Lung (tissue), 12 donors: ENCODE results near the gene NR5A2. TPM values are rescaled to one million over a fixed set of nuclear protein-coding genes. Genes with fewer than 3 reads are reported as not detected.

Source experiments
- ATAC-seq: fragments of 200-7000 bp; cut with Tn5 transposase; one replicate; pipeline ENCODE4 v1.9.1; 2020; ENCODE audit warnings: moderate number of reproducible peaks; ENCODE audit not compliant: insufficient read depth, low FRiP score
- DNase-seq, 3 donors: peaks; one replicate each; pipeline ENCODE4 v3.0.0-alpha.2; 2013 to 2017
- H3K27ac ChIP-seq, 2 donors: one replicate each; pipeline ENCODE4 v1.5.1; 2013; ENCODE audit warnings: mild to moderate bottlenecking in 2 of 2, moderate library complexity in 2 of 2, control low read depth in 1 of 2, inconsistent platforms in 1 of 2, low read depth in 1 of 2, low read length in 1 of 2
- H3K27me3 ChIP-seq, 3 donors: one replicate each; pipeline ENCODE4 v1.5.1; 2013; ENCODE audit warnings: low read length in 2 of 3; ENCODE audit not compliant: control insufficient read depth in 3 of 3, insufficient read depth in 3 of 3
- H3K36me3 ChIP-seq, 4 donors: one replicate each; pipeline ENCODE4 v1.5.1; 2013; ENCODE audit warnings: low read length in 4 of 4, mild to moderate bottlenecking in 1 of 4, moderate library complexity in 1 of 4; ENCODE audit not compliant: control insufficient read depth in 4 of 4, insufficient read depth in 4 of 4
- H3K4me1 ChIP-seq, 5 donors: one replicate each; pipeline ENCODE4 v1.5.1; 2013; ENCODE audit warnings: low read length in 5 of 5, mild to moderate bottlenecking in 2 of 5, moderate library complexity in 1 of 5; ENCODE audit not compliant: control insufficient read depth in 5 of 5, insufficient read depth in 5 of 5
- H3K4me3 ChIP-seq: one replicate; pipeline ENCODE4 v1.5.1; 2013; ENCODE audit warnings: mild to moderate bottlenecking, control low read depth, moderate library complexity
- H3K9ac ChIP-seq, 2 donors: one replicate each; pipeline ENCODE4 v1.5.1; 2013; ENCODE audit warnings: low read length in 2 of 2, control low read depth in 1 of 2; ENCODE audit not compliant: insufficient read depth in 1 of 2
- H3K9me3 ChIP-seq, 4 donors: one replicate each; pipeline ENCODE4 v1.5.1; 2013; ENCODE audit warnings: low read length in 3 of 4, mild to moderate bottlenecking in 1 of 4, moderate library complexity in 1 of 4; ENCODE audit not compliant: control insufficient read depth in 4 of 4, insufficient read depth in 3 of 4
- WGBS, 2 donors: extraction: QIAGEN DNeasy Blood & Tissue Kit; methylation state at CpG; one replicate each; pipeline ENCODE4 v1.1.7; 2013; 5-methylcytosine and 5-hydroxymethylcytosine counted together
- polyA plus RNA-seq, 2 donors: library from polyadenylated mRNA; stranded (reverse); fragments of 200-250 nt; gene quantifications; one replicate each; pipeline ENCODE4 v1.2.1, GENCODE V29; 2013
- total RNA-seq, 2 donors: library from RNA; depleted of rRNA in 1 of 2; stranded (reverse); fragments of >200 nt in 1 of 2; gene quantifications; one replicate each; pipeline ENCODE4 v1.2.1, GENCODE V29; 2014 to 2021
- TF ChIP-seq, protein P1 (sequence below): IDR thresholded peaks from 2 replicates; pipeline ENCODE4 v1.5.1; 2012; ENCODE audit warnings: mild to moderate bottlenecking; ENCODE audit errors: control extremely low read depth, extremely low read depth
- donor health status: control.
- donor health status: control.
- donor health status: Bipolar disorder and iron deficiency.
- donor health status: healthy.
- donor health status: DM: yes; HTN: yes; CAD: no.

NR5A2 gene
- total and polyA plus RNA-seq, 4 donors, result 1.2 to 8.5 (median 2.6) TPM

DNA sequence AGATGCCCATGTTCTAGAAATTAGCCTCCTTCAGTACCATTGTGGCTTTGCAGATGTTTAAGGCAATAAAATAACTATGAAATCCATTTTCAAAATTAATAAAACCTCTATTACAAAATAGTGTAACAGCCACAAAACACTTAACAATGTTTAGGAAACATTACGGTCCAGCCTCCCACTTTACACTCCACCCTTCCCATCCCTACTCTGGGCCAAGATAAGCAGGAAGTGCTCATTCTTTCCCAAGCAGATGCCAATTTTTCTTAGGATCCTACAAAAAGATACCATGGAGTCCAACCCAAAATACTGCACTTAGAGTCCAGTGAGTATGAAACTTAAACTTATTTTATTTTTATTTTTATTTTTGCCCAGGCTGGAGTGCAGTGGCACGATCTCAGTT, 150.8 kb downstream of the NR5A2 start:
- peaks cover 0 to 12% (median 7%) of the 10 kb centered on the region in 5 donors for H3K4me1 ChIP-seq
- TF ChIP-seq, protein P1, sequence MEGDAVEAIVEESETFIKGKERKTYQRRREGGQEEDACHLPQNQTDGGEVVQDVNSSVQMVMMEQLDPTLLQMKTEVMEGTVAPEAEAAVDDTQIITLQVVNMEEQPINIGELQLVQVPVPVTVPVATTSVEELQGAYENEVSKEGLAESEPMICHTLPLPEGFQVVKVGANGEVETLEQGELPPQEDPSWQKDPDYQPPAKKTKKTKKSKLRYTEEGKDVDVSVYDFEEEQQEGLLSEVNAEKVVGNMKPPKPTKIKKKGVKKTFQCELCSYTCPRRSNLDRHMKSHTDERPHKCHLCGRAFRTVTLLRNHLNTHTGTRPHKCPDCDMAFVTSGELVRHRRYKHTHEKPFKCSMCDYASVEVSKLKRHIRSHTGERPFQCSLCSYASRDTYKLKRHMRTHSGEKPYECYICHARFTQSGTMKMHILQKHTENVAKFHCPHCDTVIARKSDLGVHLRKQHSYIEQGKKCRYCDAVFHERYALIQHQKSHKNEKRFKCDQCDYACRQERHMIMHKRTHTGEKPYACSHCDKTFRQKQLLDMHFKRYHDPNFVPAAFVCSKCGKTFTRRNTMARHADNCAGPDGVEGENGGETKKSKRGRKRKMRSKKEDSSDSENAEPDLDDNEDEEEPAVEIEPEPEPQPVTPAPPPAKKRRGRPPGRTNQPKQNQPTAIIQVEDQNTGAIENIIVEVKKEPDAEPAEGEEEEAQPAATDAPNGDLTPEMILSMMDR, result no peak
- DNase-seq (peak in 1 of 3 donors; percentile 50), ATAC-seq (no peak)
- no peak overlapping the region for H3K9ac ChIP-seq
- H3K9me3 ChIP-seq, result no peaks in the 10 kb centered on the region
- WGBS, 2 donors, result 59 to 68% methylated on average over 2 of the region's 2 CpGs
- H3K27ac ChIP-seq, result no peak overlapping the region
- H3K36me3 ChIP-seq, result no peaks in the 10 kb centered on the region
- no peaks in the 10 kb centered on the region for H3K27me3 ChIP-seq
- H3K4me3 ChIP-seq, result no peak overlapping the region

DNA sequence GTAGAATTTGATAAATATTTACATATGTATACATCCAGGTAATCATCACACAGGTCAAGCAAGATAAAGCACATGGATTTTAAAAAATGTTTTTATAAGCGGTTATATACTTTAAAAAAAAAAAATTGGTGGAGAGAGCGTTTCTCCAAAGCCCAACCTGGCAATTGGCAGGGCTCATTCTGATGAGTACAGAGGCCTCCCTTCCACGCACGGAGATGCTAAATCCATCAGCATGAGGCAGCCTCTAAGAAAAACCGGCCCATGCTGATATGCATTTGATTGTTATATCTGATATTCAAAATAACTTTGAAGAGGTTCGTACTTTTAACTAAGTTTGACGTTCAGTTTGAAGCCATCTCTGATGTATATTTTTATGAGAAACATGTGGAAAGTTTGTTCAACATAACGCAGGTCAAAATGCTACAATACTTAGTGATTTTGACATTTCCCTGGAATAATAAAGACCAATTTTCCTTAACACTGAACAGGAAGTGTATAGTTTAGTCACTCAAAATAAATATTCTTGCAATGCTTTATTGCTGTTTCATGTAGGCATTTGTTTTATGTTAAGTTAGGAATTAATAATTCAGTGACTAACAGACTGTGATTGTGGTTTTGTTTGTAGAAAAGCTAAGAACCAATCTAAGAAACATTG, 151.7 kb downstream of the NR5A2 start:
- H3K9ac ChIP-seq, result no peak overlapping the region
- no peaks in the 10 kb centered on the region for H3K27me3 ChIP-seq
- no peak overlapping the region for H3K27ac ChIP-seq
- H3K36me3 ChIP-seq, result no peaks in the 10 kb centered on the region
- 78 to 80% methylated on average over 8 of the region's 8 CpGs for WGBS, 2 donors
- no peaks in the 10 kb centered on the region for H3K9me3 ChIP-seq
- peak in 2 of 3 donors; percentile 15 to 34 for DNase-seq
- H3K4me3 ChIP-seq, result no peak overlapping the region
- TF ChIP-seq, protein P1, result no peak
- H3K4me1 ChIP-seq, result peaks cover 0 to 16% (median 12%) of the 10 kb centered on the region in 5 donors
- ATAC-seq, result no peak

DNA sequence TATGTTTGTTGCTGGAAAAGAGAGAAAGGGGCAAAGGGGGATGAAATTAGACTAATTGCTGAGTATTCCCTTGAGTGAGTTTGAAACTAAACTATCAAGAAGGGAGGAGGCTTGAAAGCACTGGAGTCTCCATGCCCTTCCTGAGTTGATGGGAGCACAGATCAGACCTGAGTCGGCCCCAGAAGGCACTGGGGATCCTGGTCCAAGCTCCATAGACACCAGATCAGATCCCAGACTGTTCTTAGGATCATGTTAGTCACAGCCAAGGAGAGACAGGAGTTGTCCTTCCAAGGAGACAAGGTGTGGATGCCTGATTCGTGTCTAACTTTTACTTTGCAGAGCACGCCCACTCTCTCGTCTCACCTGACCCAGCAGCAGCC, 152.3 kb downstream of the NR5A2 start:
- no peak for ATAC-seq
- peaks cover 0 to 13% (median 8%) of the 10 kb centered on the region in 5 donors for H3K4me1 ChIP-seq
- TF ChIP-seq, protein P1, result no peak

DNA sequence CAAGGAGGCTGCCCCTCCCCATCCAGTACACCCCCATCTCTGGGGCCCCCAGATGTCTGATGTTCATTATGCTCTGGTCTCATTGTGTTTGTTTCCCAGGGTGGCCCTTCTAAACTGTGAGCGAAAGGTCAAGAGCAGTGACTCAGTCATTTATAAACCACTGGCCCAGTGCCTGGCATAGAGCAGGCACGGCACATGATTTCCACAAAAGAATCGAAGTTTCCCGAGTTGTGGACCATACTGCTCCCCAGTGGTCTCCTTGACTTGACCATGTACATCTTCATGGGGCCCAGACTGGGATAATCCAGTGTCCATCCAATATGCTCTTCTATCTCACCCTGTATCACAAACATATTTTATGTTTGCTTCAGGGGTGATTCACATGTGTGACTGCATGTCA, 153.3 kb downstream of the NR5A2 start:
- Histone ChIP-seq H3K27ac (no peak overlapping the region), H3K9me3 (no peaks in the 10 kb centered on the region), H3K9ac (no peak overlapping the region), H3K4me3 (no peak overlapping the region), H3K36me3 (no peaks in the 10 kb centered on the region), H3K4me1 (peaks cover 0 to 13% (median 4%) of the 10 kb centered on the region in 5 donors), H3K27me3 (no peaks in the 10 kb centered on the region)
- DNase-seq (peak in 1 of 3 donors; percentile 16), ATAC-seq (peak; percentile 31)
- TF ChIP-seq, protein P1, result no peak
- 64 to 86% methylated on average over 4 of the region's 4 CpGs for WGBS, 2 donors

More for the DNA sequence above, 152.3 kb downstream of the NR5A2 start:
- Histone ChIP-seq H3K27me3 (no peaks in the 10 kb centered on the region), H3K9ac (no peak overlapping the region), H3K27ac (no peak overlapping the region), H3K36me3 (no peaks in the 10 kb centered on the region), H3K9me3 (no peaks in the 10 kb centered on the region), H3K4me3 (no peak overlapping the region)
- DNase-seq, result no peak
- 87 to 91% methylated on average over 4 of the region's 4 CpGs for WGBS, 2 donors
